Ascending aorta (tissue), 2 donors: ENCODE data around the gene CORO1C. TPM values are rescaled to one million over a fixed set of nuclear protein-coding genes. Genes with fewer than 3 reads are reported as not detected.

ENCODE experiments used
- DNase-seq, 2 donors: peaks; one replicate each; pipeline ENCODE4 v3.0.0-alpha.2; 2019; ENCODE audit warnings: low spot score in 2 of 2
- H3K27ac ChIP-seq, 2 donors: fragments of 200-600 bp; sonication (generic); one replicate each; pipeline ENCODE4 v1.5.1; 2016 to 2017; ENCODE audit warnings: mild to moderate bottlenecking in 1 of 2
- H3K27me3 ChIP-seq: fragments of 200-600 bp; sonication (generic); one replicate; pipeline ENCODE4 v1.5.1; 2017
- H3K36me3 ChIP-seq, 2 donors: fragments of 200-600 bp; sonication (generic); one replicate each; pipeline ENCODE4 v1.5.1; 2016
- H3K4me1 ChIP-seq, 2 donors: fragments of 200-600 bp; sonication (generic); one replicate each; pipeline ENCODE4 v1.5.1; 2016 to 2017; ENCODE audit warnings: mild to moderate bottlenecking in 1 of 2
- H3K4me3 ChIP-seq, 2 donors: fragments of 200-600 bp; sonication (generic); one replicate each; pipeline ENCODE4 v1.5.1; 2016 to 2017; ENCODE audit warnings: mild to moderate bottlenecking in 1 of 2
- H3K9me3 ChIP-seq, 2 donors: fragments of 200-600 bp; sonication (generic); one replicate each; pipeline ENCODE4 v1.5.1; 2016
- CTCF ChIP-seq, 3 experiments: fragments of 200-600 bp in 2 of 3; fragments of 450-650 bp in 1 of 3; sonication (generic) in 2 of 3; IDR thresholded peaks; one replicate each; pipeline ENCODE4 v1.5.1; 2016 to 2019; ENCODE audit warnings: antibody characterized with exemption in 3 of 3, mild to moderate bottlenecking in 1 of 3, moderate library complexity in 1 of 3
- intact Hi-C: fragments of 100-400 bp; cut with DNase I; formaldehyde crosslinking; loops from one replicate; pipeline ENCODE4 v1.15.1; 2023
- total RNA-seq: library from RNA; depleted of rRNA; stranded (reverse); fragments of >200 nt; gene quantifications from one replicate; pipeline ENCODE4 v1.1.0, GENCODE V29; 2016

Gene CORO1C
- total RNA-seq, 1 donor from 2014 or later = 106 TPM

- Histone ChIP-seq H3K27ac (no peak overlapping the region), H3K27me3 (no peaks in the 10 kb centered on the region), H3K4me3 (no peak overlapping the region), H3K9me3 (no peaks in the 10 kb centered on the region), H3K36me3 (no peaks in the 10 kb centered on the region), H3K4me1 (no peaks in the 10 kb centered on the region)
- no peak for DNase-seq
- intact Hi-C loops = no loop called here
- no peak for TF ChIP-seq CTCF (IDR thresholded peaks at IDR 0.05)
Measured at GRCh38 chr12:108759924-108760323, 28.6 kb upstream of the CORO1C start.

GRCh38 chr12:108757856-108758255, 26.5 kb upstream of the CORO1C start:
- no peak for DNase-seq
- intact Hi-C loops = no loop called here
- H3K4me3 ChIP-seq = no peak overlapping the region
- no peaks in the 10 kb centered on the region for H3K4me1 ChIP-seq
- no peak for TF ChIP-seq CTCF (IDR thresholded peaks at IDR 0.05)
- H3K27ac ChIP-seq = no peak overlapping the region
- H3K9me3 ChIP-seq = no peaks in the 10 kb centered on the region
- no peaks in the 10 kb centered on the region for H3K36me3 ChIP-seq
- no peaks in the 10 kb centered on the region for H3K27me3 ChIP-seq

GRCh38 chr12:108756421-108756820, 25.1 kb upstream of the CORO1C start:
- intact Hi-C loops = no loop called here
- Histone ChIP-seq H3K4me3 (no peak overlapping the region), H3K36me3 (no peaks in the 10 kb centered on the region), H3K4me1 (no peaks in the 10 kb centered on the region), H3K27ac (no peak overlapping the region), H3K9me3 (no peaks in the 10 kb centered on the region), H3K27me3 (no peaks in the 10 kb centered on the region)
- DNase-seq = no peak
- TF ChIP-seq CTCF (IDR thresholded peaks at IDR 0.05) = no peak

GRCh38 chr12:108755481-108755880, 24.2 kb upstream of the CORO1C start:
- DNase-seq = no peak
- Histone ChIP-seq H3K9me3 (no peaks in the 10 kb centered on the region), H3K27ac (no peak overlapping the region), H3K4me3 (no peak overlapping the region), H3K27me3 (no peaks in the 10 kb centered on the region), H3K4me1 (no peaks in the 10 kb centered on the region), H3K36me3 (no peaks in the 10 kb centered on the region)
- no peak for TF ChIP-seq CTCF (IDR thresholded peaks at IDR 0.05)
- intact Hi-C loops = no loop called here

GRCh38 chr12:108753976-108754375, 22.7 kb upstream of the CORO1C start:
- no peaks in the 10 kb centered on the region for H3K36me3 ChIP-seq
- no peaks in the 10 kb centered on the region for H3K4me1 ChIP-seq
- H3K27me3 ChIP-seq = no peaks in the 10 kb centered on the region
- no peaks in the 10 kb centered on the region for H3K9me3 ChIP-seq
- H3K27ac ChIP-seq = no peak overlapping the region
- no peak for DNase-seq
- no peak overlapping the region for H3K4me3 ChIP-seq
- TF ChIP-seq CTCF (IDR thresholded peaks at IDR 0.05) = no peak
- intact Hi-C loops = no loop called here

GRCh38 chr12:108752387-108752786, 21.1 kb upstream of the CORO1C start:
- Histone ChIP-seq H3K27me3 (no peaks in the 10 kb centered on the region), H3K36me3 (no peaks in the 10 kb centered on the region), H3K27ac (no peak overlapping the region), H3K4me1 (no peaks in the 10 kb centered on the region), H3K9me3 (no peaks in the 10 kb centered on the region), H3K4me3 (no peak overlapping the region)
- intact Hi-C loops = no loop called here
- DNase-seq = peak in 1 of 2 donors; percentile 38
- no peak for TF ChIP-seq CTCF (IDR thresholded peaks at IDR 0.05)
